A204.1 (cell line): ENCODE measurements around the gene ADAM20.
"Not testable (repeated sequence)": the region's sequence is repeated elsewhere in the genome, so short reads cannot be mapped to it uniquely, and the experiment has no call there.

Experiments
- FAIRE-seq: peaks from 2 replicates; lab custom pipeline; 2012; peaks lifted over from hg19 to GRCh38; lab: Jason Lieb, UNC

ADAM20 gene

GRCh38 chr14:70534904-70535303 lies at the start of gene ADAM20:
Gene ADAM20, minus strand, starts transcription at chr14:70535004. Its CDS starts 10,247 bp downstream, at chr14:70524757.
- FAIRE-seq, result no peak

GRCh38 chr14:70576891-70577290 lies 42.1 kb upstream of the ADAM20 start:
- FAIRE-seq, result no peak

- FAIRE-seq, result no peak
Measured at GRCh38 chr14:70573050-70573449, 38.2 kb upstream of the ADAM20 start.

GRCh38 chr14:70571139-70571538 lies 36.3 kb upstream of the ADAM20 start:
- no peak for FAIRE-seq

- FAIRE-seq, result no peak
Measured at GRCh38 chr14:70567791-70568190, 33.0 kb upstream of the ADAM20 start.

- FAIRE-seq, result no peak
Measured at GRCh38 chr14:70563869-70564268, 29.1 kb upstream of the ADAM20 start.

GRCh38 chr14:70563417-70563816 lies 28.6 kb upstream of the ADAM20 start:
- FAIRE-seq, result no peak

- FAIRE-seq, result no peak
Measured at GRCh38 chr14:70558356-70558755, 23.6 kb upstream of the ADAM20 start.

- FAIRE-seq, result no peak
Measured at GRCh38 chr14:70555890-70556289, 21.1 kb upstream of the ADAM20 start.

- FAIRE-seq, result no peak
Measured at GRCh38 chr14:70538087-70538486, 3.3 kb upstream of the ADAM20 start.

- FAIRE-seq, result no peak
Measured at GRCh38 chr14:70536830-70537229, 2.0 kb upstream of the ADAM20 start.

GRCh38 chr14:70530417-70530816 lies 4.4 kb downstream of the ADAM20 start:
- no peak for FAIRE-seq

GRCh38 chr14:70527501-70528105 lies 7.2 kb downstream of the ADAM20 start:
- no peak for FAIRE-seq

- FAIRE-seq, result no peak
Measured at GRCh38 chr14:70525691-70526090, 9.1 kb downstream of the ADAM20 start.

- FAIRE-seq, result no peak
Measured at GRCh38 chr14:70515811-70516210, 19.0 kb downstream of the ADAM20 start.

GRCh38 chr14:70514168-70515069 lies 20.4 kb downstream of the ADAM20 start:
- no peak for FAIRE-seq

GRCh38 chr14:70498191-70498590 lies 36.6 kb downstream of the ADAM20 start:
- no peak for FAIRE-seq

- no peak for FAIRE-seq
Measured at GRCh38 chr14:70489579-70490200, 45.1 kb downstream of the ADAM20 start.

- FAIRE-seq, result not testable (repeated sequence)
Measured at GRCh38 chr14:70477356-70478105, 57.3 kb downstream of the ADAM20 start.

- not testable (repeated sequence) for FAIRE-seq
Measured at GRCh38 chr14:70475459-70475858, 59.3 kb downstream of the ADAM20 start.

GRCh38 chr14:70473825-70474224 lies 61.0 kb downstream of the ADAM20 start:
- FAIRE-seq, result no peak
